ENCODE measurements around the gene RIT1.

RIT1 gene

DNA sequence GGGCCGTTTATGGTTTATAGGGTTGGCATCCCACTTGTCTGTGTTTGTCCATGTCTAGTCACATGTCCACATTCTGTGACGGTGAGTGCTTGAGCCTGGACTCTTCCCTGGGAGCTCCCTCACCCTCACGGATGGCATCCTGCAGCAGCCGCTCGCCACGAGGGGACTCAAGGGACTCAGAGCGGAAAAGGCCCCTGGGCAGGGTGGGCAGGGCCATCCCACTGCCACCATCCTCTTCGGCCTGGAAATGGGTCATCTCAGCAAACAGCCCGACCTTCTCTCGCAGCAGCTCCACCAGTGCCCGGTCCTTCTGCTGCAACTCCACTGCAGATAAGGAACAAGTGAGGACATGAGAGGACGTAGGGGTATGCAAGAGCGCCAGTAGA, 41.3 kb upstream of the RIT1 start:
- Histone ChIP-seq H3K4me3 (ENCODE audit: low read depth, low read length) (no peak overlapping the region), H3K36me3 (ENCODE audit: control insufficient read depth, insufficient read depth, low read length) (no peaks in the 10 kb centered on the region), H3K9me3 (ENCODE audit: control insufficient read depth, low read length) (no peaks in the 10 kb centered on the region), H3K27ac (no peak overlapping the region), H2AFZ (no peak overlapping the region), H3K27me3 (ENCODE audit: control insufficient read depth, insufficient read depth, low read length) (no peaks in the 10 kb centered on the region), H3K79me2 (no peaks in the 10 kb centered on the region), H3K4me2 (ENCODE audit: low read length) (no peak overlapping the region), H3K4me1 (no peaks in the 10 kb centered on the region), H3K9ac (no peak overlapping the region)
- TF ChIP-seq, protein P1, sequence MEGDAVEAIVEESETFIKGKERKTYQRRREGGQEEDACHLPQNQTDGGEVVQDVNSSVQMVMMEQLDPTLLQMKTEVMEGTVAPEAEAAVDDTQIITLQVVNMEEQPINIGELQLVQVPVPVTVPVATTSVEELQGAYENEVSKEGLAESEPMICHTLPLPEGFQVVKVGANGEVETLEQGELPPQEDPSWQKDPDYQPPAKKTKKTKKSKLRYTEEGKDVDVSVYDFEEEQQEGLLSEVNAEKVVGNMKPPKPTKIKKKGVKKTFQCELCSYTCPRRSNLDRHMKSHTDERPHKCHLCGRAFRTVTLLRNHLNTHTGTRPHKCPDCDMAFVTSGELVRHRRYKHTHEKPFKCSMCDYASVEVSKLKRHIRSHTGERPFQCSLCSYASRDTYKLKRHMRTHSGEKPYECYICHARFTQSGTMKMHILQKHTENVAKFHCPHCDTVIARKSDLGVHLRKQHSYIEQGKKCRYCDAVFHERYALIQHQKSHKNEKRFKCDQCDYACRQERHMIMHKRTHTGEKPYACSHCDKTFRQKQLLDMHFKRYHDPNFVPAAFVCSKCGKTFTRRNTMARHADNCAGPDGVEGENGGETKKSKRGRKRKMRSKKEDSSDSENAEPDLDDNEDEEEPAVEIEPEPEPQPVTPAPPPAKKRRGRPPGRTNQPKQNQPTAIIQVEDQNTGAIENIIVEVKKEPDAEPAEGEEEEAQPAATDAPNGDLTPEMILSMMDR (IDR thresholded peaks at IDR 0.05): no peak

DNA sequence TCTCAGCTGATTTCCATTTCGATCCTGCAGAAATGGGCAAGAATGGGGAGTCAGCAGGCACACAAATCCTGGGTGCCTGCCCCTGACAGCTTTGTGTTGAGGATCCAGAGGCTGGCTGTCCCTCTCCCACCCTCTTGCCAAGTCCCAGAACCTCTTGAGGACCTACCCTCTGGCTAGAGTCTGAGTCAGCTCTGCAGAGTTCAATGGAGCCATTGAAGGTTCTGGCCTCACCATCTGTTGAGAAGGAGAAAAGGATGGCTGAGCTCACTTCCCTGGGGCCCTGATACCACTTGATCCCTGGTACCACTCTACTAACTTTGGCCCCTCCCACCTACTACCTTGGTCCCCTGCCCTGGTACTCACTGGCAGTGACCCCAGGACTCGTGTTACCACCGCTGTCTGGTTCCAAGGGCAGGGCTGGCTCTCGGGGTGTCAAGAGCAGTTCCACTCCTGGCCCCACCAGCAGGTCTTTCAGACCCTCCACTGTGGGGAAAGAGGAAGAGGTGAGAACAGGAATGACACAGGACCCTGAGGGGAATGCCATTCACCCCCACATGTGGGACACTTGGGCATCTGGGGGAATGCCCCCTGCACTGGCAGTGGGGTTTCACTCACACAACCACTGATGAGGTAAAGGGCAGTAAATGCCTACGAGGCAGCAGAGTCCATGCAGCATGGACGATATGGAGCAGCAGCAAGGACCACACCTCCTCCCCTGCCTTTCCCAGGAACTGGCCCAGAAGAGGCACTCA, 40.8 kb upstream of the RIT1 start:
- Histone ChIP-seq H3K4me3 (ENCODE audit: low read depth, low read length) (no peak overlapping the region), H3K27ac (no peak overlapping the region), H3K79me2 (no peaks in the 10 kb centered on the region), H2AFZ (no peak overlapping the region), H3K36me3 (ENCODE audit: control insufficient read depth, insufficient read depth, low read length) (no peaks in the 10 kb centered on the region), H3K9ac (no peak overlapping the region), H3K4me2 (ENCODE audit: low read length) (no peak overlapping the region), H3K27me3 (ENCODE audit: control insufficient read depth, insufficient read depth, low read length) (no peaks in the 10 kb centered on the region), H3K9me3 (ENCODE audit: control insufficient read depth, low read length) (no peaks in the 10 kb centered on the region), H3K4me1 (no peaks in the 10 kb centered on the region)
- TF ChIP-seq, protein P1 (IDR thresholded peaks at IDR 0.05): no peak

DNA sequence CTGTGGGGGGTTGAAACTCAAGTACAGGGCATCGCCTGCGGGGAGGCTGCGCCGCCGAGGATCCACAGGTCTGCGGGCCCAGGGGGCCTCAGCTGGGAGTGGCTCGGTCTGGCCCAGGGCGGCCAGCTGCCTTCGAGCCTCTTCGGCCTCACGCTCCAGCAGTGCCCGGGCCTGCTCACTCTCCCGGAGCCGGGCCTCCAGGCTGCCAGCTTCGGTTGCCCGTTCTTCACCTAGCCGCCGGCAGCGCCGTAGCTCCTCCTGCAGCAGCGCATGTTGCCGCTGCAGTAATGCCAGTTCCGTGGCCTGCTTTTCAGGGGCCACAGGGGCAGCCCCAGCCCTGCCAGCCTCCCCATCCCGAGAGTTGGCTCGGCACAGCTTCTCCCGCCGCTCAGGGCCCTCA, 39.7 kb upstream of the RIT1 start:
- Histone ChIP-seq H3K79me2 (no peaks in the 10 kb centered on the region), H3K36me3 (ENCODE audit: control insufficient read depth, insufficient read depth, low read length) (no peaks in the 10 kb centered on the region), H3K9me3 (ENCODE audit: control insufficient read depth, low read length) (no peaks in the 10 kb centered on the region), H3K27me3 (ENCODE audit: control insufficient read depth, insufficient read depth, low read length) (no peaks in the 10 kb centered on the region), H3K4me2 (ENCODE audit: low read length) (no peak overlapping the region), H3K9ac (no peak overlapping the region), H3K4me1 (no peaks in the 10 kb centered on the region), H3K27ac (no peak overlapping the region), H2AFZ (no peak overlapping the region), H3K4me3 (ENCODE audit: low read depth, low read length) (no peak overlapping the region)
- TF ChIP-seq, protein P1 (IDR thresholded peaks at IDR 0.05): no peak

DNA sequence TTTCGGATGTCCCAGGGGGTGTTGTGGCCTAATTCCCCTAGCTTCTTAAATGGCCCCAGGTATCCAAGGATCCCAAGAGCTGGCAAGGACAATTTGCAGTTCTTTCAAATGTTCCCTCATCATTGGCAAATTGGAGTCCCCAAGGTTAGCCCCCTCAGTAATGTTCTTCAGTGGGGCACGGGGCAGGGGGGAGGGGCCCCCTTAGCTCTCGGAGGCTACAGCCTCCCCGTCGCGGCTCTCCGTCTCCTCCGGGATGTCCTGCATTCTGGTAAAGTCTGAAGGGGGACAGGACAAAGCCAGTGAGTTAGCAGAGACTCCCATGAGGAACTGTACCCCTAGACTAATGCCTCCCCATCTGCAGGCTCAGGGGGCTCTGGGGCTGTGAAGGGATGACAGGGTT, 36.6 kb upstream of the RIT1 start:
- no peaks in the 10 kb centered on the region for H3K27me3 ChIP-seq (ENCODE audit: control insufficient read depth, insufficient read depth, low read length)
- no peaks in the 10 kb centered on the region for H3K36me3 ChIP-seq (ENCODE audit: control insufficient read depth, insufficient read depth, low read length)
- H3K4me1 ChIP-seq: no peaks in the 10 kb centered on the region
- no peak overlapping the region for H3K4me3 ChIP-seq (ENCODE audit: low read depth, low read length)
- H2AFZ ChIP-seq: no peak overlapping the region
- no peaks in the 10 kb centered on the region for H3K9me3 ChIP-seq (ENCODE audit: control insufficient read depth, low read length)
- H3K9ac ChIP-seq: no peak overlapping the region
- no peaks in the 10 kb centered on the region for H3K79me2 ChIP-seq
- H3K27ac ChIP-seq: no peak overlapping the region
- no peak overlapping the region for H3K4me2 ChIP-seq (ENCODE audit: low read length)
- TF ChIP-seq, protein P1 (IDR thresholded peaks at IDR 0.05): no peak

DNA sequence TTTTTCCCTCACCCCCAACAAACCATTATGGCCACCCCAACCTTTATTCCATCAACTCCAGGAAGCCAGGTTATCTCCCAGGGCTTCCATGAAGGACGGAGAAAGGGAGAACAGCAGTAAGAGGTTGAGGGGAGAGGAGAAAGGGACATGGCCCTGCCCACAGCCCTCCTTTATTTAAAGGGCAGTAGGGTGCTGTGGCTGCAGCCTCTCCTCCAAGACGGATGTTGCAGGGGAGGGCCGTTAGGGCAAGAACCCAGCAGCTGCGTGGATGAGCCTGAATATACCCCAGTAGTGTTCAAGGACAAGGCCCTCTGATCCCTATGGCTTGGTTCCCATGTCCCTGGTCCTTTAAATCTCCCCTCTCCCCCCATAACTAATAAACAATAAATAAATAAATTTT, 36.1 kb upstream of the RIT1 start:
- no peaks in the 10 kb centered on the region for H3K36me3 ChIP-seq (ENCODE audit: control insufficient read depth, insufficient read depth, low read length)

More for the DNA sequence above, 36.1 kb upstream of the RIT1 start:
- H3K9me3 ChIP-seq (ENCODE audit: control insufficient read depth, low read length): no peaks in the 10 kb centered on the region
- no peaks in the 10 kb centered on the region for H3K4me1 ChIP-seq
- H3K9ac ChIP-seq: no peak overlapping the region
- H3K27me3 ChIP-seq (ENCODE audit: control insufficient read depth, insufficient read depth, low read length): no peaks in the 10 kb centered on the region
- no peak overlapping the region for H3K27ac ChIP-seq
- TF ChIP-seq, protein P1 (IDR thresholded peaks at IDR 0.05): no peak
- H3K4me2 ChIP-seq (ENCODE audit: low read length): no peak overlapping the region
- H3K4me3 ChIP-seq (ENCODE audit: low read depth, low read length): no peak overlapping the region
- no peaks in the 10 kb centered on the region for H3K79me2 ChIP-seq
- H2AFZ ChIP-seq: no peak overlapping the region
